Upper lobe of left lung (tissue), 4 donors: ENCODE data around the gene RASGRF1.

ENCODE experiments used
- CTCF ChIP-seq, 6 experiments: fragments of 450-650 bp in 4 of 6; fragments of 200-600 bp in 2 of 6; sonication (generic) in 2 of 6; IDR thresholded peaks; one replicate each; pipeline ENCODE4 v1.5.1; 2016 to 2019; ENCODE audit warnings: antibody characterized with exemption in 6 of 6
- POLR2A ChIP-seq, 4 donors: fragments of 450-650 bp; IDR thresholded peaks; one replicate each; pipeline ENCODE4 v1.5.1; 2016 to 2017; ENCODE audit warnings: antibody characterized with exemption in 4 of 4, mild to moderate bottlenecking in 2 of 4

DNA sequence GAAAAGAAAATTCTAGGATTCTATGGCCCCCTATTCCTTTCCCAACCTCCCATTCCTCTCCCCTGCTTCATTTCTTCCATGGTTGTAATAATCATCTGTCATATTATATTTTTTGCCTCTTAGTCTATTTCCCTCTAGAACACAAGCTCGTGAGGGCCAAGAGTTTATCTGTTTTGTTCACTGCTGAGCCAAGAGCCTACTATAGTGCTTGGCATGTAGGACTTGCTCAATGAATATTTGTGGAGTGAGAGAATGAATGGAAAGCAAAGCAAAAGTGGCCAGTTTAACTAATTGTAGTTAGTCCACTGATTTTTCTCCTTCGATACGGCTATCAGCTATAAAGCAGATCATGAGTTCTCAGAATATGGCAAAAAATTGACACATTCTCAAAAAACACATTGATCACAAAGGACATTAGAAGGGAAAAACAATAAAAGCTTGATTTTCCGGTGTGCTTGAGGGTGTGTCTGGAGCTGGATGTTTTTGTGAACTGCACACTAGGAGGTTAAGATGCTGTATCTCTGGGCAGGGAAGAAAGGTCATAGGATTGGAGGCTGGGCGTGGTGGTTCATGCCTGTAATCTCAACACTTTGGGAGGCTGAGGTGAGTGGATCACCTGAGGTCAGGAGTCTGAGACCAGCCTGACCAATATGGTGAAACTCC lies 120.8 kb downstream of the RASGRF1 start:
- TF ChIP-seq CTCF (IDR thresholded peaks at IDR 0.05), result no peak
- TF ChIP-seq POLR2A (IDR thresholded peaks at IDR 0.05), result no peak
